ENCODE data around the gene CISH. TPM values are rescaled to one million over a fixed set of nuclear protein-coding genes. Genes with fewer than 3 reads are reported as not detected.

CISH gene
- total and polyA plus RNA-seq, 2 experiments from 2014 or later, result 8.2 to 11.7 TPM

DNA sequence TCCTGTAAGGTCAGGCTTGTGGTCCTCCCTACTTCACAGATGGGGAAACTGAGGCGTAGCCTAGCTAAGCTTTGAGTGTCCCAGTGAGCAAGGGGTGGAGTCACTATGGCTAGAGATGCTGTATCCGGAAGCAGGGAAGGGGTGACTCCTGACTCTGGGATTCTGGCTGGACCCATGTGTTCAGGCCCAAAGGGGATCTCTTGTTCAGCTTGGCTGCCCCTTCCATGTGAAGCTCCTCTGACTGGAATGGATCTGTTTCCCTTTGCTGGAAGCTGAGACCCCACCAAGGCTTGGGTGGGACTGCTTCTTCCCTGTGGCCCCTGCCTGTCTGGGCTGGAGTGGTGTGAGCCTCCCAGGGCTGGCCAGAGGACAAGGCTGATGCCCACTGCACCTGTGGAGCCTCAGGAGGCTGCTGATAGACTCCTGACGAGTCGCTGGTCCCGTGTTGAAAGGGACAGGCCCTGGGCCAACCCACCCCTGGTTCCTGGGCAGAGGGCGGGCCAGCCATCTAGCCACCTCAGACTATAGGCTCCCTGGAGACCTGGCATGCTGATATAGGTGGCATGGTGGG, 6.4 kb upstream of the CISH start:
- Histone ChIP-seq H3K27ac (no peak overlapping the region), H3K27me3 (no peaks in the 10 kb centered on the region), H3K4me3 (peak overlapping the region; percentile 81), H3K36me3 (no peaks in the 10 kb centered on the region), H3K4me1 (ENCODE audit: low read depth) (peaks cover 7% of the 10 kb centered on the region), H3K9me3 (ENCODE audit: low read depth) (no peaks in the 10 kb centered on the region)
- no peak for DNase-seq (ENCODE audit: low read depth in 1 of 2, low spot score in 1 of 2)
- TF ChIP-seq, protein P1, sequence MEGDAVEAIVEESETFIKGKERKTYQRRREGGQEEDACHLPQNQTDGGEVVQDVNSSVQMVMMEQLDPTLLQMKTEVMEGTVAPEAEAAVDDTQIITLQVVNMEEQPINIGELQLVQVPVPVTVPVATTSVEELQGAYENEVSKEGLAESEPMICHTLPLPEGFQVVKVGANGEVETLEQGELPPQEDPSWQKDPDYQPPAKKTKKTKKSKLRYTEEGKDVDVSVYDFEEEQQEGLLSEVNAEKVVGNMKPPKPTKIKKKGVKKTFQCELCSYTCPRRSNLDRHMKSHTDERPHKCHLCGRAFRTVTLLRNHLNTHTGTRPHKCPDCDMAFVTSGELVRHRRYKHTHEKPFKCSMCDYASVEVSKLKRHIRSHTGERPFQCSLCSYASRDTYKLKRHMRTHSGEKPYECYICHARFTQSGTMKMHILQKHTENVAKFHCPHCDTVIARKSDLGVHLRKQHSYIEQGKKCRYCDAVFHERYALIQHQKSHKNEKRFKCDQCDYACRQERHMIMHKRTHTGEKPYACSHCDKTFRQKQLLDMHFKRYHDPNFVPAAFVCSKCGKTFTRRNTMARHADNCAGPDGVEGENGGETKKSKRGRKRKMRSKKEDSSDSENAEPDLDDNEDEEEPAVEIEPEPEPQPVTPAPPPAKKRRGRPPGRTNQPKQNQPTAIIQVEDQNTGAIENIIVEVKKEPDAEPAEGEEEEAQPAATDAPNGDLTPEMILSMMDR (IDR thresholded peaks at IDR 0.05; ENCODE audit: low read depth, low read length), result no peak

DNA sequence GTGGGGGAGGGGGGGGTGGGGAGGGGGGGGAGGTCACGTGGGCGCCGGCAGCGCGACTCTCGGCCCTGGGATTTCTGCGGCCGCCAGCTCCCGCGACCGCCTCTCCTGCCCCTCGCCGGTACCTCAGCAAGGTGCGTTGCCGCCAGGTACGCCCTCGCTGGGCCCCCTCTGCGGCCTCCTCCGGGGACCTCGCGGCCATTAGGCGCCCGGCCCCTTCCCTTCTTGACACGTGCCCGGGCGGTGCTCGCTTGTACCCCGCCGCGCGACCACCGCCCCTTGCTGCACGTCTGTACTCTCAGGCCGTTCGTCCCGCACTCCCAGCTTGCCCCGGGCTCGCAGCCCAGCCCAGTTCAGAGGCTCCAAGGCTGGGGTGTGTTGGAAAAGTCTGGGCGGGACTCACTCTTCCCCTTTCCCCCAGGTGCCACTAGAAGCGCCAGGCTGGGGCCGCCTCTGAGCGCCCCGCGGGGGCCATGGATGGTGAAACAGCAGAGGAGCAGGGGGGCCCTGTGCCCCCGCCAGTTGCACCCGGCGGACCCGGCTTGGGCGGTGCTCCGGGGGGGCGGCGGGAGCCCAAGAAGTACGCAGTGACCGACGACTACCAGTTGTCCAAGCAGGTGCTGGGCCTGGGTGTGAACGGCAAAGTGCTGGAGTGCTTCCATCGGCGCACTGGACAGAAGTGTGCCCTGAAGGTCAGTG, 5.7 kb upstream of the CISH start, which contains the start of gene MAPKAPK3:
Gene MAPKAPK3 (plus strand): TSS at position 56 of the 696 bp plus-strand sequence. CDS start 415 bp downstream, at position 471.
- Histone ChIP-seq H3K27me3 (no peaks in the 10 kb centered on the region), H3K4me1 (ENCODE audit: low read depth) (peaks cover 15% of the 10 kb centered on the region), H3K9me3 (ENCODE audit: low read depth) (no peaks in the 10 kb centered on the region), H3K27ac (peak within 1 kb of the TSS; percentile 87), H3K4me3 (peak within 1 kb of the TSS; percentile 81), H3K36me3 (no peaks in the 10 kb centered on the region)
- TF ChIP-seq, protein P1 (IDR thresholded peaks at IDR 0.05; ENCODE audit: low read depth, low read length), result no peak
- peak; percentile 27 to 48 for DNase-seq (ENCODE audit: low read depth in 1 of 2, low spot score in 1 of 2)

DNA sequence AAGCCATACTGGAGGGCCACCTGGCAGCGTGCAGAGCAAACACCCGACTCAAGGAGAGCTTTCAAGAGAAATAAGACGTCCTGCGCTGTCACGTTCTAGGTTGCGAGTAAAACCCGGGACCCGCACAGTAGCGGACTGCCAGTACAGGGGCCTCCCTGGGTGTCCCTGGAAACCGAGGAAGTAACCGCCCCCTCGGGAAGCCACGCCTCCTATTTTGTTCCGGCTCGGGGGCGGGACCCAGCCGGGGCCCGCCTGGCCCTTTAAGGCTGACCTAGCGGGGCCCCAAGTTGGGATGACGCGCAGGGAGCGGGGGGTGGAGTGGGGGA, 5.2 kb upstream of the CISH start:
- no peaks in the 10 kb centered on the region for H3K27me3 ChIP-seq
- no peak overlapping the region for H3K27ac ChIP-seq
- TF ChIP-seq, protein P1 (IDR thresholded peaks at IDR 0.05; ENCODE audit: low read depth, low read length), result no peak
- H3K4me1 ChIP-seq (ENCODE audit: low read depth), result peaks cover 15% of the 10 kb centered on the region
- no peaks in the 10 kb centered on the region for H3K36me3 ChIP-seq
- no peaks in the 10 kb centered on the region for H3K9me3 ChIP-seq (ENCODE audit: low read depth)
- H3K4me3 ChIP-seq, result peak overlapping the region; percentile 81
- DNase-seq (ENCODE audit: low read depth in 1 of 2, low spot score in 1 of 2), result peak; percentile 91 to 94

DNA sequence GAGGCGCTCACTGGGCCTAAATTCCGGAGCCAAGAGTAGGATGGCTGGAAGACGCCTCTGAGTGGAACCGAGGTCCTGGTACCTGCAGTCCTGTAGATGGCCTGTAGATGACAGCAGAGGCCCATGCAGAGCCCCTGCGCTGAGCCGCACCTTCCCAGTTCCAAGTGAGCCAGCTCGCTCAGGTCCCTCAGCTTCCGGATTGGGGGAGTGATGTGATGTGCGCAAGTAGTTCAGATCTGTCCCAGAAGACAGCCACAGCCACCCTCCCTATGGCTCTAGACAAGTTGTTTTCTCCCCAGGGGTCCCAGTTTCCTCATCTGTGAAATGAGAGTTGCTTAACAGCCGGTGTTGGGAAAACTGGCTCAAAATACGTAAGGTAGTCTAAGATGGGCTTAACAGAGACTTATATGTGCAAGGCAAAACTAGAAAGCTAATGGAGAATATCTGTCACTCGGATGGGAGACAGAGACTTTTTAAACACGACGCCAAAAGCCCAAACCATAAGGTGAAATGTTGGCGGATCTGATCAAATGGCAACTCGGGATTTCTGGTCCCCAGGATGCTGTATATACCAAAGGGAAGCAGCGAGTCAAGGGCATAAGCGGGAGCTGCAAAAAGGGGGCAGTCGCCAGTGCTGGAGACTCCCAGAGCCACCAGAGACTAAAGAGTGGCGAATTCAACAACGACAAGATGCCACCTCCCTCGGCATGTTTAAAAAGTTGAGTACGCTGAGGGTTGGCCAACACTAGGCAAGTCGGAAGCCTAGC, 4.6 kb upstream of the CISH start:
- no peaks in the 10 kb centered on the region for H3K36me3 ChIP-seq
- TF ChIP-seq, protein P1 (IDR thresholded peaks at IDR 0.05; ENCODE audit: low read depth, low read length), result peak; percentile 100
- H3K27me3 ChIP-seq, result no peaks in the 10 kb centered on the region
- H3K27ac ChIP-seq, result no peak overlapping the region
- H3K4me1 ChIP-seq (ENCODE audit: low read depth), result peaks cover 15% of the 10 kb centered on the region
- H3K4me3 ChIP-seq, result peak overlapping the region; percentile 81
- DNase-seq (ENCODE audit: low read depth in 1 of 2, low spot score in 1 of 2), result peak; percentile 87 to 91
- no peaks in the 10 kb centered on the region for H3K9me3 ChIP-seq (ENCODE audit: low read depth)

DNA sequence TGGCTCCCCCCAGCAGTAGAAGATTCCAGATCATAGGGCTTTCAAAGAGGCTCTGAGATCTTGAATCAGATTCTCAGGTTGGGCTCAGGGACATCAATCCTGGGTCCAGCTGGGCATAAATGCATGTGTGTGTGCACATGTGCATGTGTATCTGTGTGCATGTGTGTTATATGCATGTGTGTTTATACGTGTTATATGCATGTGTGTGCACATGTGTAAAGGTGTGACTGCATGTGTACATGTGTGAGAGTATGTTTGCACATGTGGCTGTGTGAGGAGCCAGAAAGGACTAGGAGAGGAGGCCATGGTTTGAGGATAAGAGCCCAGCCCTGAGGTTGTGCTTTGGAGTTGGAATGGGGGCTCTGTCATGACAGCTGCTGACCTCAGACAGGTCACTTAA, 3.6 kb upstream of the CISH start:
- peaks cover 23% of the 10 kb centered on the region for H3K4me1 ChIP-seq (ENCODE audit: low read depth)
- no peaks in the 10 kb centered on the region for H3K9me3 ChIP-seq (ENCODE audit: low read depth)
- H3K4me3 ChIP-seq, result no peak overlapping the region
- no peaks in the 10 kb centered on the region for H3K27me3 ChIP-seq
- TF ChIP-seq, protein P1 (IDR thresholded peaks at IDR 0.05; ENCODE audit: low read depth, low read length), result no peak
- H3K36me3 ChIP-seq, result no peaks in the 10 kb centered on the region
- no peak overlapping the region for H3K27ac ChIP-seq
- no peak for DNase-seq (ENCODE audit: low read depth in 1 of 2, low spot score in 1 of 2)

Data from cardiac muscle cell (in vitro differentiated cells and primary cell).